GM18909 (cell line): ENCODE results near the gene GMNN.

Experiments used
- ATAC-seq: cut with Tn5 transposase; IDR thresholded peaks from one replicate; pipeline ENCODE4 v1.9.1; 2021; ENCODE audit warnings: mild to moderate bottlenecking; ENCODE audit not compliant: unreplicated experiment, poor library complexity

Gene GMNN

DNA sequence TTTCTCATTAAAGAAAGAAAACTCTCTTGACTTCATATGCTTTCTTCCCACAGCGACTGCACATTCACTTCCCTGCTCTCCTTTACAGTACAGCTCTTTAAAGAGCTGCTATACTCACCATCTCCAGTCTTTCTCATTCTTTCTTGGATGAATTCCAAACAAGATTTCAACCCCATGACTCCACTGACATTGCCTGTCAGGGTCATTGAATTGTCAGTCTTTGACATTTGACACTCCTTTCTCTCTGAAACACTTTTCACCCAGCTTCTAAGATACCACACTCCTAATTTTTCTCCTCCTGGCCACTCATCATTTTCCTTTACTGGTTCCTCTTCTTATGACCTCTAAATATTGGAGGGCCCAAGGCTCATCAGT is 24.8 kb downstream of the GMNN start:
- no peak for ATAC-seq

DNA sequence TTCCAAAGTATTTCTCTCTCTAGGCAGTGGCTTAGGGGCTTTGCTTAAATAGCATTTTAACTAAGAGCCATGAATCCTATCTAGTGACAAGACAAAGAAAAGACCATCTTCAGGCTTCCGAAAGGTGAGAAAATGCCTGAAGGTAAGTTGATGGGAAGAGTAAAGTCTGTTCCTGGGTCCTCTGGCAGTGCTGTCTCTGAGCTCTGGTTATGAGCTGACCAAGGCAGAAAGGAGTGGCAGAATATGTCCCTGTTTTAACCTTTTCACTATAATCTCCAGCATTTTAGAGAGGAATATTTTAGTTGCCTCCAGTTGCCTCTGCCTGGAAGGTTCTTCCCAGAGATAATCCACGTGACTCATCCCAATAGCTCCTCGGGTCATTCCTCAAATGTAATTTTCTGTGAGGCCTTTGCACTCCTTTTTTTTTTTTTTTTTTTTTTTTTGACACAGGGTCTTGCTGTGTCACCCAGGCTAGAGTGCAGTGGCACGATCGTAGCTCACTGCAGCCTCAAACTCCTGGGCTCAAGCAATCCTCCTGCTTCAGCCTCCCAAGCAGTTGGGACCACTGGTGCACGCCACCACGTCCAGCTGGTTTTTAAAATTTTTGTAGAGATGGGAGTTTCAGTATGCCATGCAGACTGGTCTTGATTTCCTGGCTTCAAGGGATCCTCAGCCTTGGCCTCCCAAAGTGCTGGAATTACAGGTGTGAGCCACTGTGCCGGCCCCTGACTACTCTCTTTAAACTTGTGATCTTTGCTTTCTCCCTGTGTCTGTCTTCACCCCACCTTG is 27.7 kb downstream of the GMNN start:
- ATAC-seq, result no peak

DNA sequence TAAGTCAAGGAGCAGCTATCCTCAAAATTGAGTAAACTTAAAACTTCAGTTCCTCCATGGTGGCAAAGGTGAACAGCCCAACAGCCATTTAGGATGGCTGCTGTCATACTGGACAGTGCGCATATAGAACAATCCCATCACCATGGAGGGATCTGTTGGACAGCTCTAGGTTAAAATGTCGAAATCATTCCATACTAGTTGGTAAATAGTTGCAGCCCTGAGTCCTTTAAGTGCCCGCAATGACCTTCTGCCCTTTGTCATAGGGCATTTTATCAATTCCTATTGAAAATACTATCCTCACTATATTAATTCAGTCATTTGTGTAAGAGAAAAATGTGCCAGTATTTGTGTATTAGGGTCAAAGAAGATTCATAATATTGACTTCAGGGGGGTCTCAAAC is 32.8 kb downstream of the GMNN start:
- no peak for ATAC-seq

DNA sequence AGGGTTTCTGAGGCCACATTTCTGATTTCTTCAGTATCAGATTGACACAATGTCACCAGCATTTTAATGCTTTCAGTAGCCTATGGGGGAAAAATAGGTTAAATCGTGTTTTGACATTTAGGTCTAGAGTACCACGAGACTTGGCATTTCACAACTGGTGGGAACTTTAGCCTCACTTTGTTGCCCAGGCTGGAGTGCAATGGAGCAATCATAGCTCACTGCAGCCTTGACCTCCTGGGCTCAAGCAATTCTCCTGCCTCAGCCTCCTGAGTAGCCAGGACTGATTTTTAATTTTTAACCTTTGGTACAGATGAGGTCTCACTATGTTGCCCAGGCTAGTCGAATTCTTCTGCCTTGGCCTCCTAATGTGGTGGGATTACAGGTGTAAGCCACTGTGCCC is 35.0 kb downstream of the GMNN start:
- ATAC-seq, result no peak

DNA sequence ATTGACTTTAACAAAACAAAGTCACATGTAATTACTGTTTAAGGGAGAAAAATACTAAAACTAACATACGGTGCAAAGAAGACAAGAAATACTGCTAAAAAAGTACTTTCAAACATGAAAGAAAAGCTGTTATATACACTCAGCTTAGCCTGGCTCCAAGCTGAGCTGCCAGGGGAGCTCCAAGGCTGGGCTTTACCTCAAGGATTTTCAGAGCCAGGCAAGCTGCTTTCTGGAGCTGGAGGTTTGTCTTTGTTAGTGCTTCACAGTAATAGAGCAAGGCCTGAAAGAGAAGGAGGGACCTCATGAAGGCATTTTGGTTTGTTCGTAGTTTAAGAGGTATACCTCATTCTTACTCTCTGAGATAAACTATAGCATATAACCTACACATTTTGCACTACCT is 43.6 kb downstream of the GMNN start:
- ATAC-seq, result no peak

DNA sequence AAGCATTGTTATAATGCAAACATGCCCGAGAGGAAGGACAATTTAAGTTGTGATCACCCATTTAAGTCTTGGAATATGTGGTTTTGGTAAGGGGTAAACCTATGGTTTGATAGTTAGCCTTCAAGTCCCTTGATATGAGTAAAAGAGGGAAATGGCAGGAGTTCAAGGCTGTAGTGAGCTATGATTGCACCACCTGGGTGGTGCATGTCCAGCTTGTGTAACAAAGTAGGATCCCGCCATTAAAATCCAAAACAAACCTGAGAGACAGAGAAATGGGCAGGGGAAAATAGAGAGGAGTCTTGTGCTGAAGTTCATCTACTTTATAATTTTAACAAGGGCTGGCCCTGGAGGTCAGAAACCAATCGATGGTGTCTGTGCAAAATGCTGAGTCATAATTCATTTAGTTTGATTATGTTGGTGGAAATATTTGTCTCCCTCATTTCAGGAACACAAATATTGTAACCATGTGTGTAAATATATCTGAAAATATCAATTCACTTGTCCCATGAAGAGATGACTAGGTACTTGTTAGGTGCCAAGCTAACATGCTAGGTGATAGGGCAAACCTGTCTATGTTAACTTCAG is 47.2 kb downstream of the GMNN start:
- ATAC-seq, result no peak

DNA sequence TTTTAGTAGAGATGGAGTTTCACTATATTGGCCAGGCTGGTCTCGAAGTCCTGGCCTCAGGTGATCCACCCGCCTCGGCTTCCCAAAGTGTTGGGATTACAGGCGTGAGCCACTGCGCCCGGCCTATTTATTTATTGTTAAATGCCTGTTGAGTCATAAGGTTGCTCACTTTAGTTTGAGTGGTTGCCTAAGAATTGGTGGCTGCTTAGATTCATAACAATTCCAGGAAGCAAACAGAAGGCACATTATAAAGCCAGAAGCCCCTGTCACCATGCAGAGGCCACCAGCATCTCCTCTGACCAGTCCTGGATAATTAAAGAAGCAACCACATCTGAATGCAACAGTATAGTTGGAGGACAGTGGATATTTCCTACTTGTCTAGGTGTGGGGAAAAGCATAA is 48.0 kb downstream of the GMNN start:
- no peak for ATAC-seq

DNA sequence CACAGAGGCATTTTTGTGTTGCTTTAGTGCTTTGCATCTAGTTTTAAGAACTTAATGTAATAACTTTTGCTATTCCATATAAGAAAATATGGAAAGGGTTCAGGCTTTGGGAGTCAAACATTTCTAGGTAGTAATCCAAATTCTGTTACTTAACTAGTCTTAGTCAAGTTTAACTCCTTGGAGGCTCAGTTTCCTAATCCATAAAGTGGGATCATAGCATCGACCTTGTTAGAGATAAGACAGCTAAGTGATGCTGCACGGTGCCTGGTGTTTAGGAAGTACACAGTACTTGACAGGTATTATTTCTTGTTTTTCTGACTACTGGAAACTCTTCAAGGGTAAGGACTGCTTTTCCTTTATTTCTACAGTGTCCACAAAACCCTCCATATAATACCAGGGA is 48.4 kb downstream of the GMNN start:
- no peak for ATAC-seq

DNA sequence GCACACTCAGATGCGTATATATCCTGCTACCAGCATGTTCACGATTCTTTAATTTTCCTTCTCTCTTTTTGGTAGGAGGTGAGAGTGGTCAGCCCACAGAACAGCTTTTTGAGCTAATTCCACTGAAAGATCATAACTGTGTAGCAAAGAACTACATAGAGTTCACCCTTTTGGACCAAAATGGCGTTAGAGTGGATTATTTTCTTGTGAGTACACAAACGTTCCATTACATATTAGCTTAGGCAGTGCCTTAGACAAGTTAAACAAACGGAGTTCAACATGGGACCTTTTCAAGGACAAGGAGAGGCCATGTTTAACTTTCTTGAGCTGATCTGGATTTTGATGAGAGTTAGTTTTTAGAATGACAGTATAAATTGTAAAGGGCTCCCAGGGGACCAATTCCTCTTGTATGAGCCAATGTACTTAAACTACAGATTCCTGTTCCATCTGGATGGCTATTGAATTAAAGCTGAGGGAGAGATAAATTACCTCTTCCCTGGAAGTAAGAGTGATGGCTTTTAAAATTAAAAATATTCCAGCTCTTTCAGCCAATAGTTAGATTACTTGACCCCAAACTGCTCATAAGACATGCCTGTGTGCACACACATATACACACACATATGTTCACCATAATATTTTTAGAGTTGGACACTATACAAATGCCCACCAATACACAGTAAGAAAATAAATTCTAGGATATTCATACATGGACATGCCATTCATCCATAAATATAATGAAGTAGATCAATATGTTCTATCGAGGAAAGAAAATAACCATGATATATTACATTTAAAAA is 49.6 kb downstream of the GMNN start:
- ATAC-seq, result no peak

DNA sequence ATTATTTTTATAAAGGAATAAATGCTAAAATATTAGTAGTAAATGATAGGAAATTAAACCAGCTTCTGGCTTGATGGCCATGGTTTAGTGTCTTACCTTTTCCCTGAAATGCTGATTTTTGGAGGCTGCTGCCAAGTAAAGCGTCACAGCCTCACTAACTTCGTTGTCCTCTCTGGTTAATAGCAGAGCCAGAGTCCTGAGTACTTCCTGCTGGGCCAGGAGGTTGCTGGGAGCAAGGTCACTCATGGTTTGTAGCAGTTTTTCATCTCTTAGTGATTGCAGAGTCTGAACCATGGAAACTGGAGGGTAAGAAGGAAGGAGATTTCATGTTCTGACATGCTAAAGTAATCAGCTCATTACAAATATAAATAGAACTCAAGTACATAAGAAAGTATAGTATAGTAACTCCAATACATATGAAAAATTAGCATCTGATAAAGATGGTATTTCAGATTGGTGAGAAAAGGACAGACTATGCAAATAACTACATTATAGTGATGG is 50.4 kb downstream of the GMNN start:
- ATAC-seq, result no peak

DNA sequence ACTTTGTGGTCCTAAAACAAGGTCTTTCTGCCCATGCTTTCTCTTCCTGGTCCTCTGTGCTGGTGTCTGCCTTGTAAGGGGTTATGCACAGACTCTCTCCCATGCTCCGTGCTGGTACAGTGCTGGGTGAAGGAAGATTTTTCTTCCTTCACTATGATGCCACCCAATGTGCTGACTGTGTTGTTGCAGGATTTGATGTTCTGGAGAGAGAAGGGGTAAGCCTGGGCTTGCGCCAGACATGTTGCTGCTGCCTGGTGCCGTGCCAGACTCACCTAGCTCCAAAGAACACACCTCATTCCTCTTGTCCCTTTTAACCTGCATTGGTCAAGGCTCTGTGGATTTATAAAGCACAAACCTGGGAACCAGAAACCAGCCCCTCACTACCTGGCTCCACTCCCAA is 52.4 kb downstream of the GMNN start:
- ATAC-seq, result no peak

DNA sequence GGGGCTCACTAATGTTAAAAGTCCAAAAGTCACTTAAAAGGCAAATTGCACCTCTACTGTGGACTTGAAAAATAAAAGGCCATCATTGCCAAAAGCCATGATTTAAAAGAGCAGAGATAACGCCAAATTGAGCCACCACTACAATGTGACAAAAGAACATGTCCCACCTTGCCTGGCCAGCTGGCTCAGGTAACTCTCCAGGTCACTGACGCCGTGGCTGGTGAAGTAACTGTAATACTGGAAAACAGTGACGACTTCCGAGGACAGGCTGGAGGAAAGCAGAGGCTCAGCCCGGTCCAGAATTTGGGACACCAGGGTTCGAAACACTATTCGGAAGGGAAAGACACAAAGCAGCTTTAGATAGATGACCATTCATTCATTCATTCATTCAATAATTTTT is 53.2 kb downstream of the GMNN start:
- no peak for ATAC-seq

DNA sequence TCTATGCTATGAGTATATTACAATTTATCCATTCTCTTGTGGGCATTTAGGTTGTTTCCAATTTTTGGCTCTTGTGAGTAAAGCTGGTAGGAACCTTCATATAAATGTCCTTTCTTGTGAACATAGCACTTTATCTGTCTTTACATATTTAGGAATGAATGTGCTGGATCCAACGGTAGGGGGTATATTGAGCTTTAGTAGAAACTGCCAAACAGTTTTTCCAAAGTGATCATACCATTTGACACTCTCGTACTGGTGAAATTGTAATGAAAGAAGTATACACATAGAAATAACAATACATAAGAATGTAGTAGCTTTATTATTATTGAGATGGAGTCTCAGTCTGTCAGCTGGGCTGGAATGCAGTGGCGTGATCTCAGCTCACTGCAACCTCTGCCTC is 54.9 kb downstream of the GMNN start:
- ATAC-seq, result no peak

DNA sequence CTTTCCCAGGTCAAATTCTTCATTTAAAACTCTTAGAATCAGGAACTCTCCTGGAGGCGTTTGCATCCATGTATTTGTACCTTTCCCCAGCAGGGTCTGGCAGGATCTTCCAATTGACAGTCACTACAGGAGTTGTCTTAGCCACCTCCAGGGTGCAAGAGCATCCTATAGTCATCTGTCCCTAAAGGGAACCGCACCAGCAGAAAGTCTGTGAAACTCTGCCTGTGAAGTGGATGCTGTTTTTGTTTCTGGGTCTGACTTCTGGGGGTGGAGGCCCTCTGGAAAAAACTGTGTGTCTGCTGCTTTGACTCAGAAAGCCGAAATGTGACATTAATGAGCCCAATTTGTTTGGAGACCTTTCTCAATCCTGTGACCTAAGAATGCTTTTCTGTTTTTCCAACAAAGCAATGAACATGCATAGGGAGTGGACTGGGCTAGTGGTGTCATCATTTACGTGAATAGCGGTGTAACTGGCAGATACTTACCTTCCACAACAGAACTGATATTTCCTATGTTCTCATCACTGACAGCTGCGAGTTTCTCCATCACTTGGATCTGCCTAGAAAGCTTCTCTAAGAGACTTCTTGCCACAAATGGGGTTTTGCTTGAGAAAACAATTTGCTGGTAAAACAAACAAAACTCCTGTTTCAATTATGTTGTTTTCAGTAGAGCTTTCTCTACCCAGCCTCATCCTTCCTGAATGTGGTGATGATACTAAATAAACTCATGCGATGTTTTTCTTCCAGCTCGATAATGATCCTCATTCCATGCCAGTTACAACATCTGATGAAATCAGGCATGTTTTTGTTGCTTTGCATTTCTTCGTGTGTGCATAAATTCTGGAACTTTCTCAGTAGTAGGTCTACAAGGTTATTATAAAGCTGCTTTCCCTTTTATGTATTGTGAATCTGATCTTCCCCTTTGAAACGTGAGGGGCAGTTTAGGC is 57.3 kb downstream of the GMNN start:
- no peak for ATAC-seq

DNA sequence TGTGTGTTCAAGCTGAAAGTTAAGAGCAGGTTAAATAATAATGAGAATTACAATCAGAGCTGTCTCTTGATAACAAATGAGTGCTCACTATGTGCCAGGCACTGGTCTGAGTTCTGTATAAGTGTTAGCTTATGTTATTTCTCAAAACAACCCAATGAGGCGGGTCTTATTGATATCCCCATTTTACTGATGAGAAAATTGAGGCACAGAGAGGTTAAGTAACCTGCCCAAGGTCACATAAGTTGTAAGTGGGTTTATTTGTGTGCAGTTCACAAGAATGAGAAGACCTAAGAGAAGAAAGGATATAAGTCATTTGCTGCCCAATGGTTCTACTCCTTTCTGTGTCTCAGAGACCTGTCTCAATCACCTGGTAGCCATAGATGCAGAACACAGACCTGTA is 58.1 kb downstream of the GMNN start:
- ATAC-seq, result no peak

DNA sequence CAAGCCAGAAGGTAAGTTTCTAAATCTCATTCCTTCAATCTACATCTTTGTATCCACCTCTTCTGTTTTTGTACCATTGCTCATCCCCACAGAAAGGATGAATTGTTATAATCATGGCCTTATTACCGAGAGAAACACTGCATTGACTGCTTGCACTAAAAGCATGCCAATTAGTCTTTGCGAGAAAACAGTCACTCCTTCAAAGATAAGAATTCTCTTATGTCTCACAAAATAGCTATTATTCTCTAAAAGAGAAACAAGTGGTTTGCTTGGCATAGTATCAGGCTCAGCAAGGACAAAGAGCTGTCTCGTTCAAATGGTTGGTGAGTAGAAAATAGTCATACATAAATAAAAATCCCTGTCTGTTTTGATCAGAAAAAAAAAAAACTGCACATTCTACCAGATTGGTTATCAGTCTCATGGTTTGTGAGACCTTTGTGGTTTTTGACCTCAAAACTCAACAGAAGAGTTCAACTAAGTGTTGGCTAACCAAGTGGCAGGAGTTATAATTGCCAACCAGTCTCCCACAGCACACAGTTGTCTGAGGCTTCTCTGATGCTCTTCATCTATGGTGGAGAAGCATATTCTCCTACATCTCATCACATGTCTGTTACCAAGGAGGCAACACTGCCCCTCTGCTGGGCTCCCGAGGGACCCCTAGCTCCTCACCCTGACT is 59.1 kb downstream of the GMNN start:
- no peak for ATAC-seq
